Liver (tissue), 9 donors: ENCODE measurements around the gene NHERF2. TPM values are rescaled to one million over a fixed set of nuclear protein-coding genes. Genes with fewer than 3 reads are reported as not detected.

Experiments used
- DNase-seq: peaks from one replicate; pipeline ENCODE4 v3.0.0-alpha.2; 2017; ENCODE audit warnings: low spot score
- H3K27ac ChIP-seq, 2 donors: one replicate each; pipeline ENCODE4 v1.7.0; 2013; ENCODE audit warnings: inconsistent platforms in 2 of 2, low read length in 2 of 2, control low read depth in 1 of 2, low read depth in 1 of 2, mild to moderate bottlenecking in 1 of 2
- H3K27me3 ChIP-seq, 4 donors: one replicate each; pipeline versions ENCODE4 v1.6.1 to v1.7.0; 2013; ENCODE audit warnings: low read length in 3 of 4, inconsistent platforms in 1 of 4, mild to moderate bottlenecking in 1 of 4, moderate library complexity in 1 of 4; ENCODE audit not compliant: control insufficient read depth in 4 of 4, insufficient read depth in 4 of 4
- H3K36me3 ChIP-seq, 4 donors: one replicate each; pipeline versions ENCODE4 v1.6.1 to v1.7.0; 2013; ENCODE audit warnings: low read length in 3 of 4, mild to moderate bottlenecking in 3 of 4, low read depth in 1 of 4, moderate library complexity in 1 of 4; ENCODE audit not compliant: control insufficient read depth in 4 of 4, insufficient read depth in 3 of 4
- H3K4me1 ChIP-seq, 4 donors: one replicate each; pipeline versions ENCODE4 v1.6.1 to v1.7.0; 2013; ENCODE audit warnings: low read length in 3 of 4, mild to moderate bottlenecking in 3 of 4, moderate library complexity in 1 of 4; ENCODE audit not compliant: control insufficient read depth in 4 of 4, insufficient read depth in 4 of 4
- H3K4me3 ChIP-seq, 3 donors: one replicate each; pipeline versions ENCODE4 v1.6.1 to v1.7.0; 2013; ENCODE audit warnings: low read length in 3 of 3, control low read depth in 1 of 3, low read depth in 1 of 3, mild to moderate bottlenecking in 1 of 3
- H3K9ac ChIP-seq, 2 donors: one replicate each; pipeline ENCODE4 v1.7.0; 2013; ENCODE audit warnings: low read length in 2 of 2, mild to moderate bottlenecking in 2 of 2, moderate library complexity in 2 of 2, control low read depth in 1 of 2, low read depth in 1 of 2
- H3K9me3 ChIP-seq, 4 donors: one replicate each; pipeline versions ENCODE4 v1.6.1 to v1.7.0; 2013; ENCODE audit warnings: low read length in 3 of 4; ENCODE audit not compliant: control insufficient read depth in 4 of 4
- FOXA1 ChIP-seq: IDR thresholded peaks from 2 replicates; pipeline ENCODE4 v1.6.1; 2016; ENCODE audit warnings: antibody characterized with exemption
- FOXA2 ChIP-seq: IDR thresholded peaks from 2 replicates; pipeline ENCODE4 v1.6.1; 2016; ENCODE audit warnings: antibody characterized with exemption
- GABPA ChIP-seq, 2 donors: IDR thresholded peaks in 1 of 2; conservative IDR thresholded peaks in 1 of 2; 2 replicates each; pipeline ENCODE4 v1.6.1; 2016; ENCODE audit warnings: antibody characterized with exemption in 2 of 2, mild to moderate bottlenecking in 1 of 2, moderate library complexity in 1 of 2
- HNF4A ChIP-seq, 2 donors: conservative IDR thresholded peaks; 2 replicates each; pipeline ENCODE4 v1.6.1; 2016; ENCODE audit warnings: antibody characterized with exemption in 2 of 2, mild to moderate bottlenecking in 2 of 2
- HNF4G ChIP-seq: IDR thresholded peaks from 2 replicates; pipeline ENCODE4 v1.6.1; 2016; ENCODE audit warnings: antibody characterized with exemption
- JUND ChIP-seq, 2 donors: IDR thresholded peaks; 2 replicates each; pipeline ENCODE4 v1.6.1; 2016; ENCODE audit warnings: antibody characterized with exemption in 2 of 2
- NR2F2 ChIP-seq: IDR thresholded peaks from 2 replicates; pipeline ENCODE4 v1.6.1; 2016; ENCODE audit warnings: antibody characterized with exemption
- RAD21 ChIP-seq, 2 donors: IDR thresholded peaks; 2 replicates each; pipeline ENCODE4 v1.6.1; 2016; ENCODE audit warnings: antibody characterized with exemption in 2 of 2, mild to moderate bottlenecking in 2 of 2
- RXRA ChIP-seq, 2 donors: IDR thresholded peaks; 2 replicates each; pipeline ENCODE4 v1.6.1; 2017 to 2018; ENCODE audit warnings: antibody characterized with exemption in 2 of 2, mild to moderate bottlenecking in 1 of 2
- SP1 ChIP-seq: IDR thresholded peaks from 2 replicates; pipeline ENCODE4 v1.6.1; 2018; ENCODE audit warnings: antibody characterized with exemption, mild to moderate bottlenecking
- WGBS: extraction: QIAGEN DNeasy Blood & Tissue Kit; methylation state at CpG from one replicate; pipeline ENCODE4 v1.1.7; 2013; 5-methylcytosine and 5-hydroxymethylcytosine counted together
- polyA plus RNA-seq, 2 donors: library from polyadenylated mRNA; stranded (reverse) in 1 of 2; unstranded in 1 of 2; fragments of 200-250 nt in 1 of 2; fragments of >200 nt in 1 of 2; fragmentation: Nextera tagmentation in 1 of 2; extraction: Ambion mirVana in 1 of 2; gene quantifications; one replicate each; pipeline versions ENCODE4 v1.2.1 to v1.2.3, GENCODE V29; 2013 to 2015
- total RNA-seq, 2 donors: library from RNA; depleted of rRNA; stranded (reverse); fragments of >200 nt; gene quantifications; one replicate each; pipeline ENCODE4 v1.2.3, GENCODE V29; 2014
- TF ChIP-seq, protein P1 (sequence below): fragments of 150-350 bp; IDR thresholded peaks from 2 replicates; pipeline ENCODE4 v1.5.1; 2017; ENCODE audit warnings: improper control_type of control experiment, low read depth, low read length; ENCODE audit not compliant: missing input control
- TF ChIP-seq, protein P2 (sequence below): IDR thresholded peaks from 2 replicates; pipeline ENCODE4 v1.6.1; 2016; ENCODE audit warnings: antibody characterized with exemption
- TF ChIP-seq, protein P3 (sequence below): IDR thresholded peaks from 2 replicates; pipeline ENCODE4 v1.6.1; 2016; ENCODE audit warnings: antibody characterized with exemption
- TF ChIP-seq, protein P4 (sequence below): IDR thresholded peaks from 2 replicates; pipeline ENCODE4 v1.6.1; 2016; ENCODE audit warnings: antibody characterized with exemption
- donor health status: healthy.
- donor health status: healthy.
- donor health status: healthy.
- donor health status: healthy.
- donor health status: healthy.

Gene NHERF2
- total and polyA plus RNA-seq, 4 donors = 36.6 to 205 (median 74.1) TPM

DNA sequence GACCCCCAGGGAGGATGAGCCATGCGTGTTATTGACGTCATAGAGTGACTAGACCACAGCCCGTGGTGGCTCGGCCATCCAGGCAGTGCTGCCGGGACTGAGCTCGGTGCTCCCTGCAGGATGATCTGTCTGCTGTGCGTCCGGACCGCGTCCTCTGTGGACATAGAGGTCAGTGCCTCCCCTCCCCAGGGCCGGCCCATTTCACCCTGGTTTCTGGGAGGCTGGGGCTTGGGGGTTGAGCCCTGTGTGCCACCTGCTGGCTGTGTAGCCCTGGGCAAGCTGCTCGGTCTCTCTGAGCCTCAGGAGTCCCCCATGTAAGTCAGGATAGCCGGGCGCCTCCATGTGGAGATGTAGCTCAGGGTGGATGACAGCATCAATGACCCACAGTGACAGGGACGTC lies 29.4 kb downstream of the NHERF2 start (continued):
- TF ChIP-seq HNF4A (conservative IDR thresholded peaks at IDR 0.05) (no peak), NR2F2 (no peak), JUND (IDR thresholded peaks at IDR 0.05) (no peak), SP1 (no peak)
- TF ChIP-seq, protein P1, sequence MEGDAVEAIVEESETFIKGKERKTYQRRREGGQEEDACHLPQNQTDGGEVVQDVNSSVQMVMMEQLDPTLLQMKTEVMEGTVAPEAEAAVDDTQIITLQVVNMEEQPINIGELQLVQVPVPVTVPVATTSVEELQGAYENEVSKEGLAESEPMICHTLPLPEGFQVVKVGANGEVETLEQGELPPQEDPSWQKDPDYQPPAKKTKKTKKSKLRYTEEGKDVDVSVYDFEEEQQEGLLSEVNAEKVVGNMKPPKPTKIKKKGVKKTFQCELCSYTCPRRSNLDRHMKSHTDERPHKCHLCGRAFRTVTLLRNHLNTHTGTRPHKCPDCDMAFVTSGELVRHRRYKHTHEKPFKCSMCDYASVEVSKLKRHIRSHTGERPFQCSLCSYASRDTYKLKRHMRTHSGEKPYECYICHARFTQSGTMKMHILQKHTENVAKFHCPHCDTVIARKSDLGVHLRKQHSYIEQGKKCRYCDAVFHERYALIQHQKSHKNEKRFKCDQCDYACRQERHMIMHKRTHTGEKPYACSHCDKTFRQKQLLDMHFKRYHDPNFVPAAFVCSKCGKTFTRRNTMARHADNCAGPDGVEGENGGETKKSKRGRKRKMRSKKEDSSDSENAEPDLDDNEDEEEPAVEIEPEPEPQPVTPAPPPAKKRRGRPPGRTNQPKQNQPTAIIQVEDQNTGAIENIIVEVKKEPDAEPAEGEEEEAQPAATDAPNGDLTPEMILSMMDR = peak; percentile 58

DNA sequence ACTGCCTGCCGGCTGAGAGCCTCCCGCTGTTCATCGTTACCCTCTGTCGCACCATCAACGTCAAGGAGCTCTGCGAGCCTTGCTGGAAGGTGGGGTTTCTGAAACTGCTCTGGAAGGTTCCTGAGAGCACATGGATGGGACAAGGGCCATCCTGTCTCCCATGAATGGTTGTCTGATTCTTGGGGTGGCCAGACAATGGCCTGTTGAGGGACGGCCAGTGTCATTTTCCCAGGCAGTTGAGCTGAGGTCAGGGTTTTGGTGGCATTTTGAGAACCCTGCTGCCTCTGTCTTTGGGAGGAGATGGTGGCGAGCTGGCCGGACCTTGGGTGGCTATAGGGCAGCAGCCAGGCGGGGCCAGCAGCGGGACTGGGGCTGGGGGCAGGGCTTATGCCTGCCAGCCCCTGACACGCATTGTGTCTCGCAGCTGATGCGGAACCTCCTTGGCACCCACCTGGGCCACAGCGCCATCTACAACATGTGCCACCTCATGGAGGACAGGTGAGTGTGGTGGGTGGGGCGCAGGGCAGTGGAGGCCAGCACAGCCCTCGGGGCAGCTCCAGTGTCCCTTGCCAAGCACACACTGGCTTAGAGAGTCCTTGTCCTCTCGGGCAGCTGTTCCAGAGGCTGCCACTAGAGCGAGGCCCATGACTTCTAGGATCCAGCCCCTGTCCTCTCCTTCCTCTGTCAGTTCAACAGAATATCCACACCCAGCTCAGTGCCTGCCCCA lies 30.1 kb downstream of the NHERF2 start:
- H3K9me3 ChIP-seq = no peaks in the 10 kb centered on the region
- no peak overlapping the region for H3K9ac ChIP-seq
- no peak for DNase-seq
- peaks cover 5 to 55% (median 19%) of the 10 kb centered on the region in 4 donors for H3K36me3 ChIP-seq
- H3K27ac ChIP-seq = no peak overlapping the region
- TF ChIP-seq, protein P1 = peak; percentile 31
- no peak for TF ChIP-seq FOXA1
- no peak for TF ChIP-seq FOXA2
- TF ChIP-seq, protein P2, sequence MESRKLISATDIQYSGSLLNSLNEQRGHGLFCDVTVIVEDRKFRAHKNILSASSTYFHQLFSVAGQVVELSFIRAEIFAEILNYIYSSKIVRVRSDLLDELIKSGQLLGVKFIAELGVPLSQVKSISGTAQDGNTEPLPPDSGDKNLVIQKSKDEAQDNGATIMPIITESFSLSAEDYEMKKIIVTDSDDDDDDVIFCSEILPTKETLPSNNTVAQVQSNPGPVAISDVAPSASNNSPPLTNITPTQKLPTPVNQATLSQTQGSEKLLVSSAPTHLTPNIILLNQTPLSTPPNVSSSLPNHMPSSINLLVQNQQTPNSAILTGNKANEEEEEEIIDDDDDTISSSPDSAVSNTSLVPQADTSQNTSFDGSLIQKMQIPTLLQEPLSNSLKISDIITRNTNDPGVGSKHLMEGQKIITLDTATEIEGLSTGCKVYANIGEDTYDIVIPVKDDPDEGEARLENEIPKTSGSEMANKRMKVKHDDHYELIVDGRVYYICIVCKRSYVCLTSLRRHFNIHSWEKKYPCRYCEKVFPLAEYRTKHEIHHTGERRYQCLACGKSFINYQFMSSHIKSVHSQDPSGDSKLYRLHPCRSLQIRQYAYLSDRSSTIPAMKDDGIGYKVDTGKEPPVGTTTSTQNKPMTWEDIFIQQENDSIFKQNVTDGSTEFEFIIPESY = no peak
- no peak for TF ChIP-seq RXRA (IDR thresholded peaks at IDR 0.05)
- TF ChIP-seq, protein P3, sequence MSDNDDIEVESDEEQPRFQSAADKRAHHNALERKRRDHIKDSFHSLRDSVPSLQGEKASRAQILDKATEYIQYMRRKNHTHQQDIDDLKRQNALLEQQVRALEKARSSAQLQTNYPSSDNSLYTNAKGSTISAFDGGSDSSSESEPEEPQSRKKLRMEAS = no peak
- no peak for TF ChIP-seq HNF4A (conservative IDR thresholded peaks at IDR 0.05)
- TF ChIP-seq, protein P4, sequence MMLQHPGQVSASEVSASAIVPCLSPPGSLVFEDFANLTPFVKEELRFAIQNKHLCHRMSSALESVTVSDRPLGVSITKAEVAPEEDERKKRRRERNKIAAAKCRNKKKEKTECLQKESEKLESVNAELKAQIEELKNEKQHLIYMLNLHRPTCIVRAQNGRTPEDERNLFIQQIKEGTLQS = no peak
- no peak for TF ChIP-seq GABPA (IDR thresholded peaks at IDR 0.05 in 1 of 2, conservative IDR thresholded peaks at IDR 0.05 in 1 of 2)
- TF ChIP-seq HNF4G = no peak
- peak in 1 of 2 donors; percentile 53 for TF ChIP-seq RAD21 (IDR thresholded peaks at IDR 0.05)
- H3K27me3 ChIP-seq = no peaks in the 10 kb centered on the region
- peaks cover 0 to 4% (median 3%) of the 10 kb centered on the region in 4 donors for H3K4me1 ChIP-seq
- WGBS = 90% methylated on average over 19 of the region's 19 CpGs
- H3K4me3 ChIP-seq = no peak overlapping the region
